H9 (cell line): Measurements from ENCODE around the gene TMEM45B. TPM values are rescaled to one million over a fixed set of nuclear protein-coding genes. Genes with fewer than 3 reads are reported as not detected.

Experiments used
- DNase-seq: peaks from one replicate; pipeline ENCODE4 v3.0.0-alpha.2; 2017
- H2AFZ ChIP-seq: one replicate; pipeline ENCODE4 v1.6.1; 2013; ENCODE audit warnings: mild to moderate bottlenecking, low read length, control low read depth, moderate library complexity
- H2AK5ac ChIP-seq: 2 replicates; pipeline ENCODE4 v1.6.1; 2013; ENCODE audit warnings: low read length, control low read depth, mixed read lengths; ENCODE audit not compliant: insufficient read length
- H2BK120ac ChIP-seq: one replicate; pipeline ENCODE4 v1.6.1; 2013; ENCODE audit warnings: low read depth, mild to moderate bottlenecking, low read length, control low read depth, inconsistent platforms; ENCODE audit not compliant: poor library complexity, severe bottlenecking
- H2BK12ac ChIP-seq: 2 replicates; pipeline ENCODE4 v1.6.1; 2013; ENCODE audit warnings: low read length, control low read depth, mixed read lengths, low read depth; ENCODE audit not compliant: insufficient read length
- H2BK15ac ChIP-seq: 2 replicates; pipeline ENCODE4 v1.6.1; 2013; ENCODE audit warnings: low read depth, low read length, control low read depth
- H2BK20ac ChIP-seq: one replicate; pipeline ENCODE4 v1.6.1; 2013; ENCODE audit warnings: low read depth, mild to moderate bottlenecking, low read length, control low read depth, inconsistent platforms; ENCODE audit not compliant: poor library complexity, severe bottlenecking
- H2BK5ac ChIP-seq: 2 replicates; pipeline ENCODE4 v1.6.1; 2013; ENCODE audit warnings: low read length, control low read depth, mixed read lengths; ENCODE audit not compliant: insufficient read length
- H3K14ac ChIP-seq: 2 replicates; pipeline ENCODE4 v1.6.1; 2013; ENCODE audit warnings: low read length, control low read depth; ENCODE audit not compliant: insufficient read depth
- H3K18ac ChIP-seq: 2 replicates; pipeline ENCODE4 v1.6.1; 2013; ENCODE audit warnings: low read depth, mild to moderate bottlenecking, mixed read lengths, low read length, control low read depth; ENCODE audit not compliant: insufficient read length
- H3K23ac ChIP-seq: 2 replicates; pipeline ENCODE4 v1.6.1; 2013; ENCODE audit warnings: low read length, control low read depth, mixed read lengths, low read depth; ENCODE audit not compliant: insufficient read length
- H3K23me2 ChIP-seq: 2 replicates; pipeline ENCODE4 v1.6.1; 2013; ENCODE audit warnings: low read depth, mild to moderate bottlenecking, mixed read lengths, low read length, control low read depth; ENCODE audit not compliant: insufficient read length, poor library complexity, severe bottlenecking
- H3K27ac ChIP-seq: 2 replicates; pipeline ENCODE4 v1.5.1; 2013; ENCODE audit warnings: low read length, control low read depth, mixed read lengths, low read depth; ENCODE audit not compliant: insufficient read length
- H3K27me3 ChIP-seq: 2 replicates; pipeline ENCODE4 v1.6.1; 2013; ENCODE audit warnings: low read length, control low read depth, inconsistent platforms; ENCODE audit not compliant: insufficient read depth
- H3K4ac ChIP-seq: 2 replicates; pipeline ENCODE4 v1.6.1; 2013; ENCODE audit warnings: low read depth, mild to moderate bottlenecking, control low read depth, inconsistent platforms, low read length, moderate library complexity
- H3K4me1 ChIP-seq: 2 replicates; pipeline ENCODE4 v1.6.1; 2013; ENCODE audit warnings: low read length, control low read depth, inconsistent platforms; ENCODE audit not compliant: insufficient read depth
- H3K4me2 ChIP-seq: 2 replicates; pipeline ENCODE4 v1.6.1; 2013; ENCODE audit warnings: low read length, control low read depth, mixed read lengths; ENCODE audit not compliant: insufficient read length, insufficient read depth
- H3K56ac ChIP-seq: 2 replicates; pipeline ENCODE4 v1.6.1; 2013; ENCODE audit warnings: low read depth, mild to moderate bottlenecking, mixed read lengths, low read length, control low read depth; ENCODE audit not compliant: insufficient read length
- H3K79me1 ChIP-seq: 2 replicates; pipeline ENCODE4 v1.6.1; 2013; ENCODE audit warnings: low read depth, mild to moderate bottlenecking, moderate library complexity, low read length, control low read depth, inconsistent platforms; ENCODE audit not compliant: insufficient read depth, poor library complexity, severe bottlenecking
- H3K79me2 ChIP-seq: 2 replicates; pipeline ENCODE4 v1.6.1; 2013; ENCODE audit warnings: low read length, control low read depth, inconsistent platforms; ENCODE audit not compliant: insufficient read depth
- H3K9ac ChIP-seq: 2 replicates; pipeline ENCODE4 v1.6.1; 2013; ENCODE audit warnings: low read length, control low read depth, mixed read lengths; ENCODE audit not compliant: insufficient read length; ENCODE audit errors: extremely low read depth
- H3K9me3 ChIP-seq: one replicate; pipeline ENCODE4 v1.6.1; 2013; ENCODE audit warnings: low read depth, low read length, inconsistent platforms; ENCODE audit not compliant: control insufficient read depth
- H3T11ph ChIP-seq: one replicate; pipeline ENCODE4 v1.6.1; 2013; ENCODE audit warnings: mild to moderate bottlenecking, low read length, control low read depth, inconsistent platforms
- H4K20me1 ChIP-seq: one replicate; pipeline ENCODE4 v1.6.1; 2013; ENCODE audit not compliant: control insufficient read depth, insufficient read length, insufficient read depth
- H4K5ac ChIP-seq: 2 replicates; pipeline ENCODE4 v1.6.1; 2013; ENCODE audit warnings: low read depth, mild to moderate bottlenecking, mixed read lengths, low read length, control low read depth; ENCODE audit not compliant: insufficient read length
- H4K8ac ChIP-seq: replicated peaks from 2 replicates; pipeline ENCODE4 v1.6.1; 2013; ENCODE audit warnings: low read length, control low read depth, mixed read lengths, low read depth; ENCODE audit not compliant: insufficient read length
- H4K91ac ChIP-seq: 2 replicates; pipeline ENCODE4 v1.6.1; 2013; ENCODE audit warnings: low read depth, mild to moderate bottlenecking, moderate library complexity, mixed read lengths, low read length, control low read depth; ENCODE audit not compliant: insufficient read length
- H3K27ac Mint-ChIP-seq, 3 experiments: 2 replicates in 2 of 3; 3 replicates in 1 of 3; pipeline ENCODE4 v1.8.0; 2020 to 2021; ENCODE audit warnings: mixed read lengths in 3 of 3, mild to moderate bottlenecking in 1 of 3, moderate library complexity in 1 of 3
- H3K27me3 Mint-ChIP-seq: 2 replicates; pipeline ENCODE4 v1.8.0; 2021; ENCODE audit warnings: low read depth, mild to moderate bottlenecking, moderate library complexity, mixed read lengths
- H3K36me3 Mint-ChIP-seq, 3 experiments: 2 replicates in 2 of 3; 3 replicates in 1 of 3; pipeline ENCODE4 v1.8.0; 2020 to 2021; ENCODE audit warnings: low read depth in 3 of 3, mixed read lengths in 3 of 3; ENCODE audit not compliant: insufficient read depth in 1 of 3
- H3K4me1 Mint-ChIP-seq, 2 experiments: 2 replicates each; pipeline ENCODE4 v1.8.0; 2020; ENCODE audit warnings: mixed read lengths in 2 of 2
- H3K4me3 Mint-ChIP-seq, 2 experiments: 2 replicates in 1 of 2; 3 replicates in 1 of 2; pipeline ENCODE4 v1.8.0; 2020 to 2021; ENCODE audit warnings: mild to moderate bottlenecking in 2 of 2, mixed read lengths in 2 of 2, moderate library complexity in 1 of 2
- H3K9me3 Mint-ChIP-seq, 2 experiments: 2 replicates in 1 of 2; 3 replicates in 1 of 2; pipeline ENCODE4 v1.8.0; 2020; ENCODE audit warnings: mild to moderate bottlenecking in 2 of 2, mixed read lengths in 2 of 2, moderate library complexity in 1 of 2
- CTCF ChIP-seq: fragments of 200-600 bp; sonication (generic); conservative IDR thresholded peaks from 3 replicates; pipeline ENCODE4 v1.8.0; 2021; ENCODE audit warnings: antibody characterized with exemption, mild to moderate bottlenecking
- WGBS: extraction: QIAGEN DNeasy Blood & Tissue Kit; methylation state at CpG from one replicate; pipeline ENCODE4 v1.1.7; 2013; ENCODE audit warnings: missing lambda C conversion rate, low lambda C conversion rate, mixed read lengths; ENCODE audit not compliant: insufficient read length; ENCODE audit errors: extremely low coverage; 5-methylcytosine and 5-hydroxymethylcytosine counted together
- total RNA-seq: library from RNA; stranded (reverse); gene quantifications from 2 replicates; pipeline ENCODE4 v1.2.1, GENCODE V29; 2021

Gene TMEM45B
- total RNA-seq, 1 experiment from 2014 or later, result 0.70 TPM

- TF ChIP-seq CTCF, result no peak
- Histone ChIP-seq H3T11ph (no peak overlapping the region), H2AK5ac (no peak overlapping the region), H2BK15ac (no peak overlapping the region), H3K23me2 (no peaks in the 10 kb centered on the region), H3K9me3 (no peaks in the 10 kb centered on the region), H3K56ac (no peak overlapping the region), H3K27ac (no peak overlapping the region), H2BK12ac (no peak overlapping the region), H3K18ac (no peak overlapping the region), H3K23ac (no peak overlapping the region), H3K4me1 (no peaks in the 10 kb centered on the region), H2BK120ac (no peak overlapping the region), H3K14ac (no peak overlapping the region), H2BK5ac (no peak overlapping the region), H3K27me3 (no peaks in the 10 kb centered on the region), H2AFZ (no peak overlapping the region), H3K9ac (no peak overlapping the region), H3K79me2 (no peaks in the 10 kb centered on the region), H3K4ac (no peak overlapping the region), H3K79me1 (no peaks in the 10 kb centered on the region), H2BK20ac (no peak overlapping the region), H4K91ac (no peak overlapping the region), H4K5ac (no peak overlapping the region), H3K4me2 (no peak overlapping the region), H4K8ac (no peak overlapping the region), H4K20me1 (no peaks in the 10 kb centered on the region)
- WGBS, result no CpG with 5 or more reads among the region's 7 CpGs
- no peak for DNase-seq
- no peak overlapping the region for H3K27ac Mint-ChIP-seq
- no peaks in the 10 kb centered on the region for H3K9me3 Mint-ChIP-seq
- H3K36me3 Mint-ChIP-seq, result peaks cover 55 to 95% (median 89%) of the 10 kb centered on the region in 3 experiments
- no peaks in the 10 kb centered on the region for H3K4me1 Mint-ChIP-seq
- H3K27me3 Mint-ChIP-seq, result no peaks in the 10 kb centered on the region
- no peak overlapping the region for H3K4me3 Mint-ChIP-seq
These were observed 56.3 kb downstream of the TMEM45B start for GRCh38 chr11:129871914-129872313.
